Measurements from ENCODE around the gene EZH2.

DNA sequence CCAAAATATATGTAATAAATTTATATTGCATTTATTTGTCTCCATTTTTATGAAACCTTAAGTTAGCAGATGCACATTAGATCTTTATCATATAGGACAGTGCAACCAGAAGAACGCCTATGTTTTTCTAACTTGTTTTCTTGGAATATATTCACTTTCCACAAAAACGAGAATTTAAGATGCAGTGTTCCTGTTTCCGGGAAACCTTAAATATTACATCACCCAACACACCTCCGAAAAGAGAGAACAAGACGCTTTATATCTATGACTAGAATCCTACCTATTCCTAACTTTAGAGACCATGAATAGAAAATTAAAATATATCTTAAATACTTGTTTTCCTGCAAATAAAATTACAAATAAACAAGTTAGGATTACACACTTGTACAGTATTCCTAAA is 1.9 kb downstream of the EZH2 start:
- TF ChIP-seq CTCF (IDR thresholded peaks at IDR 0.05; ENCODE audit: poor library complexity, severe bottlenecking), result no peak
- no peak for TF ChIP-seq TAF1 (IDR thresholded peaks at IDR 0.05; ENCODE audit: low read depth)
- no peak for TF ChIP-seq EZH2 (IDR thresholded peaks at IDR 0.05; ENCODE audit: borderline replicate concordance, insufficient read depth, low read length, poor library complexity, severe bottlenecking)
- no peak for TF ChIP-seq REST (IDR thresholded peaks at IDR 0.05; ENCODE audit: borderline replicate concordance)
- no peak for TF ChIP-seq EP300 (conservative IDR thresholded peaks at IDR 0.05; ENCODE audit: poor library complexity, severe bottlenecking)
- no peak for TF ChIP-seq POLR2AphosphoS5 (IDR thresholded peaks at IDR 0.05)
- no peak for TF ChIP-seq SMC3 (conservative IDR thresholded peaks at IDR 0.05; ENCODE audit: poor library complexity)
- TF ChIP-seq RAD21 (conservative IDR thresholded peaks at IDR 0.05), result no peak
- TF ChIP-seq MXI1 (conservative IDR thresholded peaks at IDR 0.05; ENCODE audit: poor library complexity, severe bottlenecking), result no peak

All from neural cell (in vitro differentiated cells).